T-helper 1 cell treated with Interleukin-12 subunit alpha and Interleukin-12 subunit beta and Interleukin-4 antibody, amounts not matched to agents 30 μg/mL and 1 μg/mL, for 36 hours (primary cell): Measurements from ENCODE around the gene ISY1.
"Not testable (repeated sequence)": the region's sequence is repeated elsewhere in the genome, so short reads cannot be mapped to it uniquely, and the experiment has no call there.

Experiments used
- H3K27ac Mint-ChIP-seq: one replicate; pipeline ENCODE4 v1.8.0; 2021; ENCODE audit warnings: mild to moderate bottlenecking, mixed read lengths
- H3K27me3 Mint-ChIP-seq: one replicate; pipeline ENCODE4 v1.8.0; 2021; ENCODE audit warnings: low read depth, mixed read lengths
- H3K36me3 Mint-ChIP-seq: one replicate; pipeline ENCODE4 v1.8.0; 2021; ENCODE audit warnings: low read depth, mixed read lengths
- H3K4me1 Mint-ChIP-seq: one replicate; pipeline ENCODE4 v1.8.0; 2021; ENCODE audit warnings: low read depth, mixed read lengths
- H3K4me3 Mint-ChIP-seq: one replicate; pipeline ENCODE4 v1.8.0; 2021; ENCODE audit warnings: mild to moderate bottlenecking, moderate library complexity, mixed read lengths
- H3K9me3 Mint-ChIP-seq: one replicate; pipeline ENCODE4 v1.8.0; 2021; ENCODE audit warnings: mixed read lengths

The ISY1 gene

GRCh38 chr3:129182390-129183185, 21.7 kb upstream of the ISY1 start:
- H3K36me3 Mint-ChIP-seq: peaks cover 36% of the 10 kb centered on the region
- no peaks in the 10 kb centered on the region for H3K27me3 Mint-ChIP-seq
- peak overlapping the region; percentile 93 for H3K4me3 Mint-ChIP-seq
- peak overlapping the region; percentile 94 for H3K27ac Mint-ChIP-seq
- peaks cover 31% of the 10 kb centered on the region for H3K4me1 Mint-ChIP-seq
- no peaks in the 10 kb centered on the region for H3K9me3 Mint-ChIP-seq

- H3K36me3 Mint-ChIP-seq: peaks cover 40% of the 10 kb centered on the region
- peaks cover 38% of the 10 kb centered on the region for H3K4me1 Mint-ChIP-seq
- H3K9me3 Mint-ChIP-seq: no peaks in the 10 kb centered on the region
- H3K27ac Mint-ChIP-seq: peak overlapping the region; percentile 94
- no peaks in the 10 kb centered on the region for H3K27me3 Mint-ChIP-seq
- peak overlapping the region; percentile 93 for H3K4me3 Mint-ChIP-seq
These were observed 21.0 kb upstream of the ISY1 start for GRCh38 chr3:129181819-129182218.

- no peaks in the 10 kb centered on the region for H3K9me3 Mint-ChIP-seq
- no peaks in the 10 kb centered on the region for H3K27me3 Mint-ChIP-seq
- H3K27ac Mint-ChIP-seq: peak overlapping the region; percentile 52
- H3K4me1 Mint-ChIP-seq: peaks cover 46% of the 10 kb centered on the region
- H3K36me3 Mint-ChIP-seq: peaks cover 49% of the 10 kb centered on the region
- H3K4me3 Mint-ChIP-seq: peak overlapping the region; percentile 93
These were observed 19.6 kb upstream of the ISY1 start for GRCh38 chr3:129180461-129180860.

DNA sequence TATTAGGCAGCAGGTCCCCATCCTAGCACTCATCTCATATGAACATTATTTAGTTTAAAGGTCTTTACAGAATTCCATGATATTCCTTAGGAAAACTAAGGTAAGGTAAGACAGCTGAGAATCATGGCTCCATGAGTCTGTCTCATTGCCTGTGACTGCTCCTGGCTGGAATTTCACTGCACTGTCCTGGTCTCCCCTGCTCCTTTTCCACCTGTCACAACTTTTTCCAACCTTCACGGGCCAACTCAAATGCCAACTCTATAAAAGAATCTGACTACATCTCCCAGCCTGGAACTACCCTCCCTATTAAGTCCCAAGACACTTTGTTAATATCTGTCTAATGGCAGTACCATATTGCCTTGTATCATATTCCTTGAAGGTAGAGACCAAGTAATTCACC, 15.2 kb upstream of the ISY1 start:
- Mint-ChIP-seq H3K27me3 (no peaks in the 10 kb centered on the region), H3K4me1 (peaks cover 49% of the 10 kb centered on the region), H3K36me3 (peaks cover 35% of the 10 kb centered on the region), H3K9me3 (no peaks in the 10 kb centered on the region), H3K4me3 (no peak overlapping the region), H3K27ac (no peak overlapping the region)

- Mint-ChIP-seq H3K36me3 (peaks cover 40% of the 10 kb centered on the region), H3K9me3 (no peaks in the 10 kb centered on the region), H3K4me3 (no peak overlapping the region), H3K4me1 (peaks cover 38% of the 10 kb centered on the region), H3K27me3 (no peaks in the 10 kb centered on the region), H3K27ac (no peak overlapping the region)
These were observed 12.9 kb upstream of the ISY1 start for GRCh38 chr3:129173725-129174124.

GRCh38 chr3:129173206-129173605, 12.3 kb upstream of the ISY1 start:
- no peaks in the 10 kb centered on the region for H3K9me3 Mint-ChIP-seq
- H3K4me3 Mint-ChIP-seq: no peak overlapping the region
- peaks cover 38% of the 10 kb centered on the region for H3K4me1 Mint-ChIP-seq
- no peak overlapping the region for H3K27ac Mint-ChIP-seq
- H3K36me3 Mint-ChIP-seq: peaks cover 39% of the 10 kb centered on the region
- no peaks in the 10 kb centered on the region for H3K27me3 Mint-ChIP-seq

GRCh38 chr3:129166579-129167332, 5.9 kb upstream of the ISY1 start:
- peaks cover 33% of the 10 kb centered on the region for H3K36me3 Mint-ChIP-seq

GRCh38 chr3:129165594-129165993, 4.7 kb upstream of the ISY1 start:
- H3K27me3 Mint-ChIP-seq: not testable (repeated sequence)

More at GRCh38 chr3:129166579-129167332, 5.9 kb upstream of the ISY1 start:
- no peaks in the 10 kb centered on the region for H3K27me3 Mint-ChIP-seq
- peaks cover 24% of the 10 kb centered on the region for H3K4me1 Mint-ChIP-seq
- no peaks in the 10 kb centered on the region for H3K9me3 Mint-ChIP-seq
- no peak overlapping the region for H3K27ac Mint-ChIP-seq
- H3K4me3 Mint-ChIP-seq: no peak overlapping the region

GRCh38 chr3:129164500-129164899, 3.6 kb upstream of the ISY1 start:
- Mint-ChIP-seq H3K36me3 (peaks cover 21% of the 10 kb centered on the region), H3K27me3 (no peaks in the 10 kb centered on the region), H3K4me1 (peaks cover 26% of the 10 kb centered on the region), H3K4me3 (no peak overlapping the region), H3K27ac (no peak overlapping the region), H3K9me3 (no peaks in the 10 kb centered on the region)

More at GRCh38 chr3:129165594-129165993, 4.7 kb upstream of the ISY1 start:
- not testable (repeated sequence) for H3K27ac Mint-ChIP-seq, H3K9me3 Mint-ChIP-seq, H3K4me3 Mint-ChIP-seq
- Mint-ChIP-seq H3K36me3 (peaks cover 30% of the 10 kb centered on the region), H3K4me1 (peaks cover 18% of the 10 kb centered on the region)

GRCh38 chr3:129162729-129163579, 2.1 kb upstream of the ISY1 start:
- Mint-ChIP-seq H3K27ac (peak overlapping the region; percentile 100), H3K9me3 (no peaks in the 10 kb centered on the region), H3K27me3 (no peaks in the 10 kb centered on the region), H3K36me3 (peaks cover 25% of the 10 kb centered on the region), H3K4me1 (peaks cover 38% of the 10 kb centered on the region), H3K4me3 (peak overlapping the region; percentile 98)

DNA sequence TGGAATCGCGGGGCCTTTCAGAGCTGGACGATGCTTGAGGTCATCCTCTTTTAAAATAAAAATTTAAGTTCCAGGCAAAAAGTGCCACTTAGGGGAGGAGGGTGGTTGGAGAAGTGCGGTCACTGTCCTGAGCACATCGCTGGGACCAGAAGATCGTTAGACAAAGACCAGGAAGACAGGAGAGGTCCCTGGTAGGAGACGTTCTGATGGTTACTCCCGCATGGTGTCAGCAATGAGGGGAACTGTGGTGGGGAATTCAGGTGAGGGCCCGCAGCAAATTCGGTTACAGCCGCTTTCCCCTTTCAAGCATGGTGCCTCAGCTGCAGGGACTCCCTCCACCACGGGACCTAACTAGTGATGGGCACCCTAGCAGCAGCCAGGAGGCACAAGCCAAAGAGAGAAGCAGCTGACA, 1.0 kb upstream of the ISY1 start:
- H3K9me3 Mint-ChIP-seq: no peaks in the 10 kb centered on the region

GRCh38 chr3:129144786-129145185, 16.1 kb downstream of the ISY1 start:
- Mint-ChIP-seq H3K36me3 (peaks cover 22% of the 10 kb centered on the region), H3K27me3 (no peaks in the 10 kb centered on the region), H3K4me1 (peaks cover 2% of the 10 kb centered on the region), H3K9me3 (no peaks in the 10 kb centered on the region), H3K4me3 (no peak overlapping the region), H3K27ac (no peak overlapping the region)

More for the DNA sequence above, 1.0 kb upstream of the ISY1 start:
- Mint-ChIP-seq H3K27me3 (no peaks in the 10 kb centered on the region), H3K27ac (peak overlapping the region; percentile 100), H3K36me3 (peaks cover 19% of the 10 kb centered on the region), H3K4me1 (peaks cover 38% of the 10 kb centered on the region), H3K4me3 (peak overlapping the region; percentile 98)

- H3K27me3 Mint-ChIP-seq, H3K4me3 Mint-ChIP-seq, H3K4me1 Mint-ChIP-seq, H3K9me3 Mint-ChIP-seq, H3K27ac Mint-ChIP-seq: not testable (repeated sequence)
- peaks cover 16% of the 10 kb centered on the region for H3K36me3 Mint-ChIP-seq
These were observed 19.9 kb downstream of the ISY1 start for GRCh38 chr3:129141011-129141410.

DNA sequence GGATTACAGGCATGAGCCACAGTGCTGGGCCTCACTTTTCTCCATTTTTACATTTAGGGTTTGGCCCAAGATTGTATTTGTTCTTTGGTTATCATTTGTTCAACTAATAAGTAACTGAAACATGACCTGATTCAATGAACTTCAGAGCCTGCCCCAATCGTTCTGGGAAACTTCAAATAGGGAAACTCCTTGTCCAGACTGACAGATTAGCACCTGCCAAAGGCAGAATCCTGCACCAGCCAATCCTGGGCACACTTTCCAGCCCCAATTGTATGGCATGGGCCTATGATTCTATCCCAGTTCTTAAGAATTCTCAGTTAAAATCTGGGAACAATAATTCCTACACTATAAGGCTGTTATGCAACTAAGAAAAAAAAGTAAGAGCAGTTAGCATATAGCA, 21.0 kb downstream of the ISY1 start:
- Mint-ChIP-seq H3K9me3 (no peaks in the 10 kb centered on the region), H3K36me3 (peaks cover 10% of the 10 kb centered on the region), H3K27me3 (no peaks in the 10 kb centered on the region), H3K27ac (no peak overlapping the region), H3K4me1 (no peaks in the 10 kb centered on the region), H3K4me3 (no peak overlapping the region)
